Natural killer cell (primary cell): Measurements from ENCODE around the gene SRGAP3. TPM values are rescaled to one million over a fixed set of nuclear protein-coding genes. Genes with fewer than 3 reads are reported as not detected.

ENCODE experiments used
- ATAC-seq, 3 donors: fragments of 150-1000 bp in 2 of 3; fragments of 200-7000 bp in 1 of 3; cut with Tn5 transposase; 1 replicate in 1 of 3; 2 replicates in 2 of 3; pipeline ENCODE4 v1.10.0; 2021; ENCODE audit warnings: mild to moderate bottlenecking in 2 of 3, moderate library complexity in 2 of 3
- DNase-seq, 2 donors: peaks; one replicate each; pipeline versions ENCODE4 v3.0.0 to v3.0.0-alpha.2; 2013 to 2021; ENCODE audit warnings: mixed read lengths in 1 of 2
- H3K27ac ChIP-seq: one replicate; pipeline ENCODE4 v1.5.1; 2013; ENCODE audit warnings: mild to moderate bottlenecking, low read length
- H3K27me3 ChIP-seq: one replicate; pipeline ENCODE4 v1.6.1; 2013; ENCODE audit warnings: low read length; ENCODE audit not compliant: control insufficient read depth, insufficient read depth
- H3K36me3 ChIP-seq: one replicate; pipeline ENCODE4 v1.6.1; 2013; ENCODE audit warnings: low read length; ENCODE audit not compliant: control insufficient read depth, insufficient read depth
- H3K4me1 ChIP-seq: one replicate; pipeline ENCODE4 v1.6.1; 2013; ENCODE audit warnings: low read length; ENCODE audit not compliant: control insufficient read depth, insufficient read depth
- H3K4me3 ChIP-seq: one replicate; pipeline ENCODE4 v1.5.1; 2013; ENCODE audit warnings: low read length
- H3K9me3 ChIP-seq: one replicate; pipeline ENCODE4 v1.6.1; 2013; ENCODE audit warnings: low read length; ENCODE audit not compliant: control insufficient read depth, insufficient read depth
- H3K27ac Mint-ChIP-seq, 2 donors: one replicate each; pipeline ENCODE4 v1.8.0; 2022; ENCODE audit warnings: mild to moderate bottlenecking in 2 of 2, mixed read lengths in 2 of 2, moderate library complexity in 1 of 2
- H3K27me3 Mint-ChIP-seq, 2 donors: one replicate each; pipeline ENCODE4 v1.8.0; 2022; ENCODE audit warnings: low read depth in 2 of 2, mixed read lengths in 2 of 2
- H3K36me3 Mint-ChIP-seq: one replicate; pipeline ENCODE4 v1.8.0; 2022; ENCODE audit warnings: mixed read lengths
- H3K4me1 Mint-ChIP-seq, 2 donors: one replicate each; pipeline ENCODE4 v1.8.0; 2022; ENCODE audit warnings: mixed read lengths in 2 of 2
- H3K4me3 Mint-ChIP-seq: one replicate; pipeline ENCODE4 v1.8.0; 2022; ENCODE audit warnings: mild to moderate bottlenecking, moderate library complexity, mixed read lengths
- H3K9me3 Mint-ChIP-seq, 2 donors: one replicate each; pipeline ENCODE4 v1.8.0; 2022; ENCODE audit warnings: mixed read lengths in 2 of 2
- WGBS: methylation state at CpG from one replicate; pipeline ENCODE4 v1.1.7; 2013; ENCODE audit warnings: missing lambda C conversion rate; ENCODE audit not compliant: insufficient coverage; 5-methylcytosine and 5-hydroxymethylcytosine counted together
- intact Hi-C: fragments of 100-400 bp; cut with micrococcal nuclease; formaldehyde crosslinking; loops from one replicate; pipeline ENCODE4 v1.14.2; 2022
- total RNA-seq, 4 donors: library from RNA; stranded (reverse); fragments of 120-200 nt in 1 of 4; gene quantifications; one replicate each; pipeline versions ENCODE4 v1.2.3 to v1.2.4, GENCODE V29; 2013 to 2022
- TF ChIP-seq, protein P1 (sequence below): fragments of 200-600 bp; IDR thresholded peaks from one replicate; pipeline ENCODE4 v1.8.0; 2022; ENCODE audit warnings: antibody characterized with exemption

The SRGAP3 gene
- total RNA-seq, 3 donors from 2014 or later (not counting 1 experiment from before 2014, with no cell fraction given), result 2.5 to 14.9 (median 3.0) TPM

DNA sequence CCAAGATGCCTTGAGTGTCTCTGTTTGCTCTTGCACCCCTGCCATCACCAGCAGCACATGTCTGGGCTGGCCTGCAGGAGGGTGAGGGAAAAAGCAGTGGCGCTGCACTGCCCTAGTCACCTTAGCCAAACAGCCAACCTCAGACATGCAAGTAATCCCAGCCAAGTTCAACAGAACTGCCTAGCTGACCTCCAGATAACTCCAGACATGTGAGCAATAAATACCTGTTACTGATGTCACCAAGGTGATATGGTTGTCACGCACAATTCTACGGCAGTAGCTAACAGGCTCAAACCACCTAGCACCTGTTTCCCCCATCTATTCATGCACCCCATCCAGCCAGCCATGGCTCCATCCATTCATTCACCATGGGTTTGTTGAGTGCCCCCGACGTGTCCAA is 99.9 kb downstream of the SRGAP3 start:
- Mint-ChIP-seq H3K36me3 (peaks cover 6% of the 10 kb centered on the region), H3K4me1 (peaks cover 9 to 10% of the 10 kb centered on the region in 2 donors), H3K27me3 (peaks cover 3 to 7% of the 10 kb centered on the region in 2 donors), H3K4me3 (no peak overlapping the region), H3K27ac (no peak overlapping the region), H3K9me3 (peaks cover 5 to 7% of the 10 kb centered on the region in 2 donors)
- no peaks in the 10 kb centered on the region for H3K36me3 ChIP-seq
- TF ChIP-seq, protein P1, sequence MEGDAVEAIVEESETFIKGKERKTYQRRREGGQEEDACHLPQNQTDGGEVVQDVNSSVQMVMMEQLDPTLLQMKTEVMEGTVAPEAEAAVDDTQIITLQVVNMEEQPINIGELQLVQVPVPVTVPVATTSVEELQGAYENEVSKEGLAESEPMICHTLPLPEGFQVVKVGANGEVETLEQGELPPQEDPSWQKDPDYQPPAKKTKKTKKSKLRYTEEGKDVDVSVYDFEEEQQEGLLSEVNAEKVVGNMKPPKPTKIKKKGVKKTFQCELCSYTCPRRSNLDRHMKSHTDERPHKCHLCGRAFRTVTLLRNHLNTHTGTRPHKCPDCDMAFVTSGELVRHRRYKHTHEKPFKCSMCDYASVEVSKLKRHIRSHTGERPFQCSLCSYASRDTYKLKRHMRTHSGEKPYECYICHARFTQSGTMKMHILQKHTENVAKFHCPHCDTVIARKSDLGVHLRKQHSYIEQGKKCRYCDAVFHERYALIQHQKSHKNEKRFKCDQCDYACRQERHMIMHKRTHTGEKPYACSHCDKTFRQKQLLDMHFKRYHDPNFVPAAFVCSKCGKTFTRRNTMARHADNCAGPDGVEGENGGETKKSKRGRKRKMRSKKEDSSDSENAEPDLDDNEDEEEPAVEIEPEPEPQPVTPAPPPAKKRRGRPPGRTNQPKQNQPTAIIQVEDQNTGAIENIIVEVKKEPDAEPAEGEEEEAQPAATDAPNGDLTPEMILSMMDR, result no peak
- no peak overlapping the region for H3K27ac ChIP-seq
- H3K9me3 ChIP-seq, result peaks cover 9% of the 10 kb centered on the region
- intact Hi-C loops, result no loop called here
- no peak for DNase-seq
- no peak overlapping the region for H3K4me3 ChIP-seq
- 95% methylated on average over 5 of the region's 5 CpGs for WGBS
- no peaks in the 10 kb centered on the region for H3K27me3 ChIP-seq
- H3K4me1 ChIP-seq, result peaks cover 12% of the 10 kb centered on the region
- ATAC-seq, result no peak

DNA sequence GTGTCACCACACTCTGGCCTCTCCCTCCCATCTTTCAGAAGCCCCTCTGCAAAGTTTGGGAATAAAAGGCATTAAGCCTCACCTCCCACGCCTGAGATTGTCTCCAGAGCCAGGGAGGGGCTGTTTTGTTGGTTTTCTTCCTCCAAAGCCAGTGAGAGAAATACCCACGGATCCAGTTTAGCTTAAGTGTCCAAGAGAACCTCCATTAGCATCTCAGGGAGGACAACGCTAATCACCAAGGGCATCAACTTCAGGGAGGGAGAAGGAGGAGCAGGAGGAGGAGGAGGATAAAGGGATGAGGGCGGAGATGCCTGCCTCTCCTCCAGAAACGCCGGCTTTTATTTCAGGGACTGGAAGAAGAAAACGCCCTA is 101.6 kb downstream of the SRGAP3 start:
- TF ChIP-seq, protein P1, result no peak
- ATAC-seq (no peak), DNase-seq (no peak)
- no peaks in the 10 kb centered on the region for H3K27me3 ChIP-seq
- H3K9me3 Mint-ChIP-seq, result peaks cover 5 to 7% of the 10 kb centered on the region in 2 donors
- peaks cover 6% of the 10 kb centered on the region for H3K36me3 Mint-ChIP-seq
- H3K27me3 Mint-ChIP-seq, result peaks cover 7 to 11% of the 10 kb centered on the region in 2 donors
- H3K9me3 ChIP-seq, result peaks cover 9% of the 10 kb centered on the region
- no peak overlapping the region for H3K27ac Mint-ChIP-seq
- no peak overlapping the region for H3K4me3 Mint-ChIP-seq
- no peak overlapping the region for H3K4me3 ChIP-seq
- intact Hi-C loops, result no loop called here
- peaks cover 12% of the 10 kb centered on the region for H3K4me1 ChIP-seq
- peaks cover 9 to 10% of the 10 kb centered on the region in 2 donors for H3K4me1 Mint-ChIP-seq
- WGBS, result 88% methylated on average over 7 of the region's 7 CpGs
- H3K27ac ChIP-seq, result no peak overlapping the region
- no peaks in the 10 kb centered on the region for H3K36me3 ChIP-seq

DNA sequence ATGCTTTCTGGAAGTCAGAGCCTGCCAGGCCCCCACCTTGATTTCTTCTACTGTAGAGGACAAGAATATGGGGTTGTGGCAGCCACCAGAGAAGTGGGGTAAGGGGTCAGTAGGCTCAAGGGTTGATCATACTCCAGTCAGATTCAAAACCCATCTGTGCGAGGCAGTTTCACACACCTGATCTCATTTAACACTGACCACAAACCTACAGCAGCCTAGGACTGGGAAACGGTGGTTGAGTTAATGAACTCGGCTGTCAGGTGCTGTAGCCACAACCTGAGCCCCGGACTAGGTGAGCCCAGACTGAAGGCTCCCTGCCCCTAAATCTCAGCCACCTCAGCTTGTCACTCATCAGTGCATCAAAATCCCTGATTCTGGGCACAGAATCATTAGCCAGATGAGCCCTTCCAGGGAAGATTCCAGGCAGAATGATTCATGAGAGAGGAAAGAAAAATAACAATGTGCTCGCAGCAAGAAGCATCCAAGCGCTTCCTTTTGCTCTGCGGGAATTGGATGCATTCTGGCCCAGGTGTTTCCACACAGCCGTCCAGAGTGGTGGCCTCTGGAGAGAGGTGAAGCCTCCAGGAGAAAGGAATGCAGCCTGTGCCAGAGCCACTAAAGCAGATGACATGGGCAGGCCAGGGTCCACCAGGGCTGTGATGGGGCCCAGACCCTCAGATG is 102.1 kb downstream of the SRGAP3 start:
- ATAC-seq, result no peak
- Mint-ChIP-seq H3K27ac (no peak overlapping the region), H3K36me3 (peaks cover 6% of the 10 kb centered on the region), H3K4me3 (no peak overlapping the region), H3K4me1 (peaks cover 9 to 10% of the 10 kb centered on the region in 2 donors), H3K27me3 (peaks cover 7 to 11% of the 10 kb centered on the region in 2 donors), H3K9me3 (peaks cover 5 to 7% of the 10 kb centered on the region in 2 donors)
- H3K36me3 ChIP-seq, result no peaks in the 10 kb centered on the region
- peaks cover 12% of the 10 kb centered on the region for H3K4me1 ChIP-seq
- no peaks in the 10 kb centered on the region for H3K27me3 ChIP-seq
- no peak for DNase-seq
- intact Hi-C loops, result no loop called here
- H3K4me3 ChIP-seq, result no peak overlapping the region
- peaks cover 9% of the 10 kb centered on the region for H3K9me3 ChIP-seq
- TF ChIP-seq, protein P1, result no peak
- no peak overlapping the region for H3K27ac ChIP-seq
- WGBS, result 61% methylated on average over 8 of the region's 8 CpGs
